ENCODE data around the gene CSTF2T.

Gene CSTF2T

DNA sequence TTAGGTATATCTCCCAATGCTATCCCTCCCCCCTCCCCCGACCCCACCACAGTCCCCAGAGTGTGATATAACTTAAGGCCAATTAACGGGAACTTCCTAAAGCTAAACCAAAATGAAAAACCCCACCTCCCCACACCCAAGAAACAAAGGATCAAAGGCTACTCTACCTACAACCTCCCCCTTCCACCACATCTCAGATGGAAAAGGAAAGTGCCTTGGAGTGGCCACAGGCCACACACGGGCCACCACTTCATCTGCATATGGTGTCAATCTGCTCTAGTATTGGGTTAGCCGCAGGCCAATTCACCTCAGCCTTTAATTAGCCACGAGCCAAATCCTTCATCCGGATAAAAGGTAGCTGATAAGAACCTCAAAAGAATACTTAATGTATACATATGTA is 19.6 kb downstream of the CSTF2T start:
- Histone ChIP-seq H3K4me2 (ENCODE audit: low read depth, low read length, poor library complexity, severe bottlenecking) (no peak overlapping the region), H3K9ac (ENCODE audit: low read length) (no peak overlapping the region), H3K4me3 (ENCODE audit: insufficient read depth, low read length, poor library complexity, severe bottlenecking) (no peak overlapping the region), H3K79me2 (ENCODE audit: insufficient read depth, low read length) (no peaks in the 10 kb centered on the region), H3K36me3 (ENCODE audit: low read length) (no peaks in the 10 kb centered on the region), H3K27ac (ENCODE audit: low read depth, low read length) (no peak overlapping the region), H3K9me3 (ENCODE audit: insufficient read depth, low read length) (no peaks in the 10 kb centered on the region), H2AFZ (ENCODE audit: low read depth, low read length, severe bottlenecking) (no peak overlapping the region), H3K27me3 (ENCODE audit: low read length) (no peaks in the 10 kb centered on the region), H3F3A (ENCODE audit: insufficient read depth) (no peaks in the 10 kb centered on the region), H4K20me1 (ENCODE audit: low read depth, low read length) (no peaks in the 10 kb centered on the region), H3K9me2 (replicated peaks; ENCODE audit: insufficient read depth, low read length) (no peaks in the 10 kb centered on the region)
- TF ChIP-seq EZH2phosphoT487 (conservative IDR thresholded peaks at IDR 0.05; ENCODE audit: low read length), result no peak
- TF ChIP-seq, protein P1, sequence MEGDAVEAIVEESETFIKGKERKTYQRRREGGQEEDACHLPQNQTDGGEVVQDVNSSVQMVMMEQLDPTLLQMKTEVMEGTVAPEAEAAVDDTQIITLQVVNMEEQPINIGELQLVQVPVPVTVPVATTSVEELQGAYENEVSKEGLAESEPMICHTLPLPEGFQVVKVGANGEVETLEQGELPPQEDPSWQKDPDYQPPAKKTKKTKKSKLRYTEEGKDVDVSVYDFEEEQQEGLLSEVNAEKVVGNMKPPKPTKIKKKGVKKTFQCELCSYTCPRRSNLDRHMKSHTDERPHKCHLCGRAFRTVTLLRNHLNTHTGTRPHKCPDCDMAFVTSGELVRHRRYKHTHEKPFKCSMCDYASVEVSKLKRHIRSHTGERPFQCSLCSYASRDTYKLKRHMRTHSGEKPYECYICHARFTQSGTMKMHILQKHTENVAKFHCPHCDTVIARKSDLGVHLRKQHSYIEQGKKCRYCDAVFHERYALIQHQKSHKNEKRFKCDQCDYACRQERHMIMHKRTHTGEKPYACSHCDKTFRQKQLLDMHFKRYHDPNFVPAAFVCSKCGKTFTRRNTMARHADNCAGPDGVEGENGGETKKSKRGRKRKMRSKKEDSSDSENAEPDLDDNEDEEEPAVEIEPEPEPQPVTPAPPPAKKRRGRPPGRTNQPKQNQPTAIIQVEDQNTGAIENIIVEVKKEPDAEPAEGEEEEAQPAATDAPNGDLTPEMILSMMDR (IDR thresholded peaks at IDR 0.05; ENCODE audit: insufficient read depth, low read length, poor library complexity, severe bottlenecking), result no peak

DNA sequence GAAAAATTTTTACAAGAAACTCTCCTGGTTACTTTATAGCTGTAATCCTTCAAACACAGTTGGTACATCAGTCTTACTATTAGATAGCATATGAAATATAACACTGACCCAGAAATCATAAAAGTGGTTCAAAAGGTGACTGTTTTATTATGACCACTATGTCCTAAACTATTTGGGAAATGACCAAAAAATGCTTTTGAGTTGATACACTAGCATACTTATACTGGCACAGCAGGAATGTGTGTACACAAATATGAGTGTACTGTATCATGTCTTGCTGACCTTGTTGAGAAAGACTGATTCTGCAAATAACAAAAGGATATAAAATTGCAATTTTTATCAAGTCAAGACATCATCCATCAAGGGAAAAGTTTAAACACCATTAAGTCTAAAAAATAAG is 24.3 kb downstream of the CSTF2T start:
- H3K27ac ChIP-seq (ENCODE audit: low read depth, low read length), result no peak overlapping the region
- no peaks in the 10 kb centered on the region for H3K9me2 ChIP-seq (replicated peaks; ENCODE audit: insufficient read depth, low read length)
- H3F3A ChIP-seq (ENCODE audit: insufficient read depth), result no peaks in the 10 kb centered on the region
- TF ChIP-seq EZH2phosphoT487 (conservative IDR thresholded peaks at IDR 0.05; ENCODE audit: low read length), result no peak
- TF ChIP-seq, protein P1 (IDR thresholded peaks at IDR 0.05; ENCODE audit: insufficient read depth, low read length, poor library complexity, severe bottlenecking), result no peak
- H3K9ac ChIP-seq (ENCODE audit: low read length), result no peak overlapping the region
- H4K20me1 ChIP-seq (ENCODE audit: low read depth, low read length), result no peaks in the 10 kb centered on the region
- no peak overlapping the region for H2AFZ ChIP-seq (ENCODE audit: low read depth, low read length, severe bottlenecking)
- H3K36me3 ChIP-seq (ENCODE audit: low read length), result no peaks in the 10 kb centered on the region
- H3K4me3 ChIP-seq (ENCODE audit: insufficient read depth, low read length, poor library complexity, severe bottlenecking), result no peak overlapping the region
- no peaks in the 10 kb centered on the region for H3K79me2 ChIP-seq (ENCODE audit: insufficient read depth, low read length)
- H3K9me3 ChIP-seq (ENCODE audit: insufficient read depth, low read length), result no peaks in the 10 kb centered on the region
- H3K27me3 ChIP-seq (ENCODE audit: low read length), result no peaks in the 10 kb centered on the region
- H3K4me2 ChIP-seq (ENCODE audit: low read depth, low read length, poor library complexity, severe bottlenecking), result no peak overlapping the region

DNA sequence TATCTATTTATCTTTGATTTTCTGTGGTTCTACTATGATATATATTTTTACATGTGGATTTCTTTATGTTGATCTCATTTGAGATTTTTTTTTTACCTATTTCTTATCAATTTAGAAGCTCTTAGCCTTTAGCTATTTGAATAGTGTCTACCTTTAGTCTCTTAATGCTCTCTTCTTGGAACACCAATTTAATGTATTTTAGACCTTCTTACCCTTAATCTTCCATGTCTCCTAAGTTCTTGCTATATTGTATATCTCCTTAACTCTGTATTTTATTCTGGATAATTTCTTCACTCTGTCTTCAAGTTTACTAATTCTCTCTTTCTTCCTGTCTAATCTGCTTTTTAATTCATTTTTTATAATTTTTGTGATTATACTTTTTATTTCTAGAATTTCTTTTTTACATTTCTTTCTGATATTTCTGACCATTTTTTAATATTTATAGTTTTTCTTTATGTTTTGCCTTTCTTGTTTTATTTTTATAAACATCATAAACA is 27.3 kb downstream of the CSTF2T start:
- H3K9me3 ChIP-seq (ENCODE audit: insufficient read depth, low read length), result no peaks in the 10 kb centered on the region
- no peak for TF ChIP-seq EZH2phosphoT487 (conservative IDR thresholded peaks at IDR 0.05; ENCODE audit: low read length)
- TF ChIP-seq, protein P1 (IDR thresholded peaks at IDR 0.05; ENCODE audit: insufficient read depth, low read length, poor library complexity, severe bottlenecking), result no peak
- no peak overlapping the region for H3K4me3 ChIP-seq (ENCODE audit: insufficient read depth, low read length, poor library complexity, severe bottlenecking)

More for the DNA sequence above, 27.3 kb downstream of the CSTF2T start:
- Histone ChIP-seq H3F3A (ENCODE audit: insufficient read depth) (no peaks in the 10 kb centered on the region), H3K79me2 (ENCODE audit: insufficient read depth, low read length) (no peaks in the 10 kb centered on the region), H3K4me2 (ENCODE audit: low read depth, low read length, poor library complexity, severe bottlenecking) (no peak overlapping the region), H3K9ac (ENCODE audit: low read length) (no peak overlapping the region), H3K9me2 (replicated peaks; ENCODE audit: insufficient read depth, low read length) (no peaks in the 10 kb centered on the region), H3K36me3 (ENCODE audit: low read length) (no peaks in the 10 kb centered on the region), H3K27me3 (ENCODE audit: low read length) (no peaks in the 10 kb centered on the region), H4K20me1 (ENCODE audit: low read depth, low read length) (no peaks in the 10 kb centered on the region), H3K27ac (ENCODE audit: low read depth, low read length) (no peak overlapping the region), H2AFZ (ENCODE audit: low read depth, low read length, severe bottlenecking) (no peak overlapping the region)
